Central memory CD8-positive, alpha-beta T cell (primary cell): ENCODE results near the gene BCR.

Source experiments
- ATAC-seq: fragments of 150-1000 bp; cut with Tn5 transposase; replicated peaks from 2 replicates; pipeline ENCODE4 v1.10.0; 2022; ENCODE audit warnings: mild to moderate bottlenecking, moderate FRiP score, moderate number of reproducible peaks; ENCODE audit not compliant: poor library complexity, severe bottlenecking; ENCODE audit errors: extremely low read depth
- DNase-seq, 2 donors: peaks; one replicate each; pipeline ENCODE4 v3.0.0; 2021; ENCODE audit warnings: low spot score in 2 of 2
- H3K27ac Mint-ChIP-seq: one replicate; pipeline ENCODE4 v1.8.0; 2022; ENCODE audit warnings: low read depth, mild to moderate bottlenecking, moderate library complexity, mixed read lengths
- H3K27me3 Mint-ChIP-seq: one replicate; pipeline ENCODE4 v1.8.0; 2022; ENCODE audit warnings: mixed read lengths
- H3K36me3 Mint-ChIP-seq: one replicate; pipeline ENCODE4 v1.8.0; 2022; ENCODE audit warnings: mild to moderate bottlenecking, moderate library complexity, mixed read lengths; ENCODE audit not compliant: insufficient read depth
- H3K4me1 Mint-ChIP-seq: one replicate; pipeline ENCODE4 v1.8.0; 2022; ENCODE audit warnings: mixed read lengths
- H3K4me3 Mint-ChIP-seq: one replicate; pipeline ENCODE4 v1.8.0; 2022; ENCODE audit warnings: mild to moderate bottlenecking, moderate library complexity, mixed read lengths
- H3K9me3 Mint-ChIP-seq: one replicate; pipeline ENCODE4 v1.8.0; 2022; ENCODE audit warnings: mixed read lengths

The BCR gene

GRCh38 chr22:23257889-23258825, 77.8 kb downstream of the BCR start:
- Mint-ChIP-seq H3K4me1 (peaks cover 24% of the 10 kb centered on the region), H3K27me3 (no peaks in the 10 kb centered on the region), H3K4me3 (no peak overlapping the region), H3K36me3 (peaks cover 30% of the 10 kb centered on the region), H3K27ac (no peak overlapping the region), H3K9me3 (no peaks in the 10 kb centered on the region)
- DNase-seq = no peak
- no peak for ATAC-seq

DNA sequence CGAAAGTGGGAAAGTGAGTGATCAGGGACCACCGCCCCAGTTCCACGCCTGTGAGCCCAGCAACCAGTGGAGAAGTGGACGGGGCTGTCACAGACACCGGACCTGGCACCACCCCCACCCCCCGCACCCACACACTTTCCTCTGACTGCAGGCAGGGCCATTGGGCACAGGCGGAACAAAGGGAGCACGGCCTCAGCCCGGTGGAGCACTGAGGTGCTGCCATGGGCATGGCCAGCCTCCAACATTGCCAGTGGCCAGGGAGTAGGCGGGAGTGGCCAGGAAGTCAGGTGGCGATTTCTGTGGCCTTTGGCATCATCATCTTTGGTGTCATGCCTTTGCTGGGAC, 78.5 kb downstream of the BCR start:
- H3K4me1 Mint-ChIP-seq = peaks cover 29% of the 10 kb centered on the region
- peaks cover 34% of the 10 kb centered on the region for H3K36me3 Mint-ChIP-seq
- no peak overlapping the region for H3K4me3 Mint-ChIP-seq
- H3K27ac Mint-ChIP-seq = no peak overlapping the region
- ATAC-seq (no peak), DNase-seq (no peak)
- H3K27me3 Mint-ChIP-seq = no peaks in the 10 kb centered on the region
- no peaks in the 10 kb centered on the region for H3K9me3 Mint-ChIP-seq

GRCh38 chr22:23259916-23260644, 79.8 kb downstream of the BCR start:
- no peaks in the 10 kb centered on the region for H3K27me3 Mint-ChIP-seq
- no peak overlapping the region for H3K4me3 Mint-ChIP-seq
- DNase-seq = no peak
- H3K4me1 Mint-ChIP-seq = peaks cover 32% of the 10 kb centered on the region
- H3K36me3 Mint-ChIP-seq = peaks cover 35% of the 10 kb centered on the region
- H3K27ac Mint-ChIP-seq = no peak overlapping the region
- no peaks in the 10 kb centered on the region for H3K9me3 Mint-ChIP-seq
- no peak for ATAC-seq

DNA sequence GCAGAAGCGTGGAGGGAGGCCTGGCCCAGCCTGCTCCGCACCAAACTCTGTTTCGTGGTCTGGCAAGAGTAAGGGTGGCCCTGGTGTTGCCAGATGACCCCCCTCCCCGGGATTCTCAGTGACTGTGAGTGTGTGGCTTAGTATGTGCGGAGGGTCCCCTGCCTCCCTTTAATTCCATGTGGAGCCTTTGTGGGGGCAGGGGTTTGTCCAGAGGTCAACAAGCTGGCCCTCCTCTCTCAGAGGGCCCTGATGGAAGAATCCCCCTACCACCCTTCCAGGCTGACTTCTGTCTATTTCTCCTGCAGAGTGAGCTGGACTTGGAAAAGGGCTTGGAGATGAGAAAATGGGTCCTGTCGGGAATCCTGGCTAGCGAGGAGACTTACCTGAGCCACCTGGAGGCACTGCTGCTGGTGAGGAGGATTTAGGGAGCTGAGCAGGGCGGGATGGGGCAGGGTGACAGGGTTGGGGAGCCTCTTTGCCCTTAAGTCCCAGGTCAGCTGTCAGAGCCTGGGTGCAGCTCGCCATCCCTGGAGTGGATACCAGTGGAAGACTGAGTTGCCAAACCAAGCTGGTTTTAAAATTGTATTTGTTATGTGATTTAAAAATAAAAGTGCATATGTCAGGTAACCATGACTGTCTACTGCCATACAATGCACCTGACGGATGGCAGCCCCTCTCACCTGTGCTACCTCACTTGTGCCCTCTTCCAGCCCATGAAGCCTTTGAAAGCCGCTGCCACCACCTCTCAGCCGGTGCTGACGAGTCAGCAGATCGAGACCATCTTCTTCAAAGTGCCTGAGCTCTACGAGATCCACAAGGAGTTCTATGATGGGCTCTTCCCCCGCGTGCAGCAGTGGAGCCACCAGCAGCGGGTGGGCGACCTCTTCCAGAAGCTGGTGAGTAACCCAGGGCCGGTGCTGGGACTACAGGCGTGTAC, 80.6 kb downstream of the BCR start:
- DNase-seq (no peak), ATAC-seq (no peak)
- H3K9me3 Mint-ChIP-seq = no peaks in the 10 kb centered on the region
- H3K4me1 Mint-ChIP-seq = peaks cover 27% of the 10 kb centered on the region
- no peaks in the 10 kb centered on the region for H3K27me3 Mint-ChIP-seq
- H3K4me3 Mint-ChIP-seq = no peak overlapping the region
- peaks cover 34% of the 10 kb centered on the region for H3K36me3 Mint-ChIP-seq
- H3K27ac Mint-ChIP-seq = no peak overlapping the region

DNA sequence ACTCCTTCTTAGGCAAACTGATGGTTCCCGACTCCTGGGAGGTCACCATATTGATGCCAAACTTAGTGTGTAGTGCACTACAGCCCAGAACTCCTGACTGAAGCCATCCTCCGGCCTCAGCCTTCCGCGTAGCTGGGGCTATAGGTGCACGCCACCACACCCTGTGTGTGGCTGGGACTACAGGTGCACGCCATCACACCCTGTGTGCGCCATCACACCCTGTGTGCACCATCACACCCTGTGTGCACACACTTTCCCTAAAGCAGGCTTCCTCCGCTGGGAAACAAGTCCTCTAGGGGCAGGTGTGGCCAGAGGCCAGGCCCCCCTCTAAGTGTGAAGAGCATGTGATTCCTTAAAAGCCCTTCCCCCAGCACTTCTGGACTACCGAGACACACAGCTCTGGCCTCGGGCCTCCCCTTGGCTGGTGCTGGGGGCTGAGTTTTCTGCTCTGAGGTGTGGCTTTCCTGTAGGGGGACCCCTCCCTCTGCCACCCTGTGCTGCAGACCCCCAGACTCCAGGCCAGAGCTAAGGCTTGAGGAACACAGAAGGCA, 81.7 kb downstream of the BCR start:
- Mint-ChIP-seq H3K9me3 (no peaks in the 10 kb centered on the region), H3K36me3 (peaks cover 31% of the 10 kb centered on the region), H3K4me3 (no peak overlapping the region), H3K4me1 (peaks cover 20% of the 10 kb centered on the region), H3K27me3 (no peaks in the 10 kb centered on the region), H3K27ac (no peak overlapping the region)
- ATAC-seq (no peak), DNase-seq (no peak)

- Mint-ChIP-seq H3K4me3 (no peak overlapping the region), H3K27ac (peak overlapping the region; percentile 84), H3K36me3 (peaks cover 32% of the 10 kb centered on the region), H3K27me3 (no peaks in the 10 kb centered on the region), H3K9me3 (no peaks in the 10 kb centered on the region), H3K4me1 (peaks cover 13% of the 10 kb centered on the region)
- ATAC-seq = no peak
- no peak for DNase-seq
These were observed 82.4 kb downstream of the BCR start for GRCh38 chr22:23262518-23263332.

DNA sequence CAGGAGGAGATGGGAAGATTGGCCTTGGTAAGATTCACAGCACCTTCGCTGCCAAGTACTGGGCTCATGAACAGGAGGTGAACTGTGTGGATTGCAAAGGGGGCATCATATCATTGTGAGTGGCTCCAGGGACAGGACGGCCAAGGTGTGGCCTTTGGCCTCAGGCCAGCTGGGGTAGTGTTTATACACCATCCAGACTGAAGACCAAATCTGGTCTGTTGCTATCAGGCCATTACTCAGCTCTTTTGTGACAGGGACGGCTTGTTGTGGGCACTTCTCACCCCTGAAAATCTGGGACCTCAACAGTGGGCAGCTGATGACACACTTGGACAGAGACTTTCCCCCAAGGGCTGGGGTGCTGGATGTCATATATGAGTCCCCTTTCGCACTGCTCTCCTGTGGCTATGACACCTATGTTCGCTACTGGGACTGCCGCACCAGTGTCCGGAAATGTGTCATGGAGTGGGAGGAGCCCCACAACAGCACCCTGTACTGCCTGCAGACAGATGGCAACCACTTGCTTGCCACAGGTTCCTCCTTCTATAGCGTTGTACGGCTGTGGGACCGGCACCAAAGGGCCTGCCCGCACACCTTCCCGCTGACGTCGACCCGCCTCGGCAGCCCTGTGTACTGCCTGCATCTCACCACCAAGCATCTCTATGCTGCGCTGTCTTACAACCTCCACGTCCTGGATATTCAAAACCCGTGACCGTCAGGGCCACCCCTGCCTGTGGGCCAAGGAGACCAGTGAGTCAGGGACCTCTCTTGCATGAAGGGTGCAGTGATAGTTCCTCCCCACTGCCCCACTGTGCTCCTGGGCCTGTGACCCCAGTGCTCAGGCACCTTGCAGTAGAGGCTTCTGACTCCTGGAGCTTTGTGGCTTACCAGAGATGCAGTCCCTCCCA, 83.6 kb downstream of the BCR start:
- H3K9me3 Mint-ChIP-seq = no peaks in the 10 kb centered on the region
- DNase-seq (peak; percentile 38 to 84), ATAC-seq (peak; percentile 99)
- H3K4me3 Mint-ChIP-seq = peak overlapping the region; percentile 23
- no peaks in the 10 kb centered on the region for H3K27me3 Mint-ChIP-seq
- H3K4me1 Mint-ChIP-seq = peaks cover 13% of the 10 kb centered on the region
- peak overlapping the region; percentile 84 for H3K27ac Mint-ChIP-seq
- peaks cover 33% of the 10 kb centered on the region for H3K36me3 Mint-ChIP-seq

DNA sequence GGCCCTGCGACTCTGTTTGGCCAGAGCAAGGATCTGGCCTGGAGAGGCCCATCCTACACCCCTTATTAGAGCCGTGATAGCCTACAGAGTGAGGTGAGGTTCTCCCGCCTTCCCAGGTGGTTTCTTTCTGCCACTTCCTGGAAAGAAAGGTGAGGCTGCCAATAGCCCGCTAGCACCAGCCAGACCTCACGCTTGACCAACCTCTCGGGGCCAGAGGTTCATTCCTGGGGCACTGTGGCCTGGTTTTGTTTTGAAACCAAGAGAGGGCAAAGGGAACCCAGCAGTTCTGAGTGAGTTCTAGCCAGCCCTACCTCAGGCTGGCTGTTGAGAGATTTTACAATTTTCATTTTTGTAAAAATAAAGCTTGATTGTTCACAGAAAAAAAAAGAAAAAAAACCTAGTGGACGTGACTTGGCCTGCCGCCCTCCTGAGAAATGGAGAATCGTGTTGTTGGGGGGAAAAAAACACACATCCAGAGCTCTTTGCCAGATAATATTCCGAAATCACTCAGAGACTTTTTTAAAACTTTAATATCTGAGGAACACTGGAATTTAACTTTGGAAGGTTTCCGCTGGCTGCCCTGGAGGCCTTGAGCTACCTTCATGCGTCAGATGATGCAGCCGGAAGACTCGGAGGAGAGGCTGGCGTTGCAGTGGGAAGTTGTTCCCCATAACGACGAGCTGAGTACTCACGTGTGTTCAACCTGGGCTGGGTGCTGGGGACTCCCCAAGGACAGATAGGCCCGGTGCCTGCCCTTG, 84.5 kb downstream of the BCR start:
- H3K9me3 Mint-ChIP-seq = no peaks in the 10 kb centered on the region
- ATAC-seq (no peak), DNase-seq (no peak)
- H3K4me1 Mint-ChIP-seq = peaks cover 13% of the 10 kb centered on the region
- no peaks in the 10 kb centered on the region for H3K27me3 Mint-ChIP-seq
- peak overlapping the region; percentile 84 for H3K27ac Mint-ChIP-seq
- peaks cover 34% of the 10 kb centered on the region for H3K36me3 Mint-ChIP-seq
- peak overlapping the region; percentile 23 for H3K4me3 Mint-ChIP-seq

DNA sequence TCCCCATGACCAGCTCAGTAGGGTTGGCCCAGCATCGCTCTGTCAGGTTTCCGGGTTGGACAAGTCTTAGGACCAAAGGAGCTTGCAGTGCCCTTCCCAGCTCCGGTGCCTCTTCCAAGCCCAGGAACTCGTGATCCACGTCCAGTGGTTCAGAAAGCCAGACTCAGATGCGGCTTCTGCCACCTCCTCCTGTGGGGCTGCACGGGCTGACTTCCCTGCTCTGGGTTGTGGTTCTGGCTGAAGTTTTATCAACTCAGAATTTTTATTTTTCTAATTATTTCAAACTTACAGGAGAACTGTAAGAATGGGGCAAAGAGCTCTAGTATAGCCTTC, 85.0 kb downstream of the BCR start:
- Mint-ChIP-seq H3K4me1 (peaks cover 13% of the 10 kb centered on the region), H3K9me3 (no peaks in the 10 kb centered on the region), H3K27ac (no peak overlapping the region), H3K36me3 (peaks cover 31% of the 10 kb centered on the region), H3K4me3 (no peak overlapping the region), H3K27me3 (no peaks in the 10 kb centered on the region)
- DNase-seq (no peak), ATAC-seq (no peak)

DNA sequence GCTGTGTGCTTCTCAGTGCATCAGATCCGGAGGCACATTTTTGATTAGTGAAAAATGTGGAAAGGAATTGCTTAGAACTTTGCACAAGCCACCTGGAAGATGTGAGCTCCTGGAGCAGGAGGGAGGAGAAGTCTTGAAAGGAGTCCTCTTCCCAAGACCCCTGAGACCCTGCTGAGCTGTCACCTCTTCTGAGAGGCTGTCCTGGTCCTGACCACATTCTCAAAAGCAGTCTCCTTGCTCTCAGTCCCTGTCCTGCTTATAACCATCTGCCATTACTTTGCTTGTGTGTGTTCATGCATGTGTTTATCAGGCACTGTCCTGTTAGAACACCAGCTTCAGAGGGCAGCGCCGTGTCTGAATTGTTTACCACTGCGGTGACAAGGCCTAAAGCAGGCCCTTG, 86.5 kb downstream of the BCR start:
- no peak overlapping the region for H3K27ac Mint-ChIP-seq
- ATAC-seq (no peak), DNase-seq (no peak)
- H3K4me3 Mint-ChIP-seq = no peak overlapping the region
- peaks cover 31% of the 10 kb centered on the region for H3K36me3 Mint-ChIP-seq
- H3K4me1 Mint-ChIP-seq = peaks cover 13% of the 10 kb centered on the region
- no peaks in the 10 kb centered on the region for H3K9me3 Mint-ChIP-seq
- no peaks in the 10 kb centered on the region for H3K27me3 Mint-ChIP-seq
